Naive thymus-derived CD4-positive, alpha-beta T cell (primary cell): ENCODE results near the gene SLC40A1. TPM values are rescaled to one million over a fixed set of nuclear protein-coding genes. Genes with fewer than 3 reads are reported as not detected.
A peak's percentile ranks its signal among the peaks of the same experiment; 100 is the strongest.

Experiments used
- ATAC-seq: fragments of 150-1000 bp; cut with Tn5 transposase; 2 replicates; pipeline ENCODE4 v1.10.0; 2021; ENCODE audit warnings: mild to moderate bottlenecking, moderate library complexity
- CTCF ChIA-PET: fragments of 350-600 bp; sonication (Branson Sonifier 250); formaldehyde crosslinking; loops from one replicate; lab custom pipeline; 2021; ENCODE audit warnings: antibody characterized with exemption; lab: Charles Lee
- POLR2A ChIA-PET: fragments of 350-600 bp; sonication (Branson Sonifier 250); formaldehyde crosslinking; loops from one replicate; lab custom pipeline; 2021; ENCODE audit warnings: antibody characterized with exemption, inconsistent platforms; lab: Charles Lee
- DNase-seq, 9 donors: peaks; one replicate each; pipeline versions ENCODE4 v3.0.0 to v3.0.0-alpha.2; 2020 to 2022; ENCODE audit warnings: mixed read lengths in 1 of 9
- H3K27ac ChIP-seq: one replicate; pipeline ENCODE4 v1.7.0; 2013; ENCODE audit warnings: mild to moderate bottlenecking, low read depth, low read length, moderate library complexity
- H3K27me3 ChIP-seq, 2 donors: one replicate each; pipeline ENCODE4 v1.7.0; 2013; ENCODE audit warnings: low read length in 2 of 2, mild to moderate bottlenecking in 2 of 2, moderate library complexity in 2 of 2; ENCODE audit not compliant: control insufficient read depth in 2 of 2, insufficient read depth in 2 of 2
- H3K36me3 ChIP-seq, 3 experiments: 1 replicate in 2 of 3; 2 replicates in 1 of 3; pipeline ENCODE4 v1.7.0; 2013; ENCODE audit warnings: low read length in 3 of 3, mild to moderate bottlenecking in 3 of 3, moderate library complexity in 1 of 3; ENCODE audit not compliant: insufficient read depth in 3 of 3, control insufficient read depth in 2 of 3
- H3K4me1 ChIP-seq, 2 donors: one replicate each; pipeline ENCODE4 v1.7.0; 2013; ENCODE audit warnings: low read length in 2 of 2, mild to moderate bottlenecking in 2 of 2, moderate library complexity in 1 of 2; ENCODE audit not compliant: control insufficient read depth in 2 of 2, insufficient read depth in 2 of 2
- H3K4me3 ChIP-seq: 2 replicates; pipeline ENCODE4 v1.7.0; 2013; ENCODE audit warnings: mild to moderate bottlenecking, low read length
- H3K9me3 ChIP-seq, 3 experiments: 1 replicate in 2 of 3; 2 replicates in 1 of 3; pipeline ENCODE4 v1.7.0; 2013; ENCODE audit warnings: low read length in 3 of 3; ENCODE audit not compliant: control insufficient read depth in 2 of 3
- H3K27ac Mint-ChIP-seq, 9 donors: one replicate each; pipeline ENCODE4 v1.8.0; 2020 to 2022; ENCODE audit warnings: mixed read lengths in 9 of 9, mild to moderate bottlenecking in 8 of 9, moderate library complexity in 5 of 9, inconsistent platforms in 2 of 9
- H3K27me3 Mint-ChIP-seq, 5 donors: one replicate each; pipeline ENCODE4 v1.8.0; 2021 to 2022; ENCODE audit warnings: mixed read lengths in 5 of 5, mild to moderate bottlenecking in 1 of 5
- H3K36me3 Mint-ChIP-seq, 5 donors: one replicate each; pipeline ENCODE4 v1.8.0; 2020 to 2022; ENCODE audit warnings: mixed read lengths in 5 of 5, mild to moderate bottlenecking in 3 of 5, inconsistent platforms in 1 of 5
- H3K4me1 Mint-ChIP-seq, 7 donors: one replicate each; pipeline ENCODE4 v1.8.0; 2020 to 2022; ENCODE audit warnings: mixed read lengths in 7 of 7, mild to moderate bottlenecking in 3 of 7, inconsistent platforms in 1 of 7
- H3K4me3 Mint-ChIP-seq, 10 donors: one replicate each; pipeline ENCODE4 v1.8.0; 2020 to 2022; ENCODE audit warnings: mild to moderate bottlenecking in 10 of 10, mixed read lengths in 10 of 10, moderate library complexity in 6 of 10, inconsistent platforms in 2 of 10
- H3K9me3 Mint-ChIP-seq, 11 donors: one replicate each; pipeline ENCODE4 v1.8.0; 2020 to 2022; ENCODE audit warnings: mixed read lengths in 11 of 11, mild to moderate bottlenecking in 4 of 11, inconsistent platforms in 1 of 11, moderate library complexity in 1 of 11
- intact Hi-C, 2 donors: fragments of 100-400 bp; cut with micrococcal nuclease; formaldehyde crosslinking; loops; one replicate each; pipeline ENCODE4 v1.15.1; 2023
- polyA plus RNA-seq, 2 donors: library from polyadenylated mRNA; unstranded; fragments of 300-500 nt; fragmentation: Illumina TruSeq; gene quantifications; one replicate each; pipeline ENCODE4 v1.2.3, GENCODE V29; 2021
- total RNA-seq, 6 experiments: library from RNA in 5 of 6; stranded (reverse) in 5 of 6; gene quantifications; 1 replicate in 5 of 6; 2 replicates in 1 of 6; pipeline ENCODE4 v1.2.3 and lab custom pipeline; 2021 to 2026

Gene SLC40A1
- total and polyA plus RNA-seq, 7 experiments from 2014 or later, result 4.2 to 117 (median 36.1) TPM

DNA sequence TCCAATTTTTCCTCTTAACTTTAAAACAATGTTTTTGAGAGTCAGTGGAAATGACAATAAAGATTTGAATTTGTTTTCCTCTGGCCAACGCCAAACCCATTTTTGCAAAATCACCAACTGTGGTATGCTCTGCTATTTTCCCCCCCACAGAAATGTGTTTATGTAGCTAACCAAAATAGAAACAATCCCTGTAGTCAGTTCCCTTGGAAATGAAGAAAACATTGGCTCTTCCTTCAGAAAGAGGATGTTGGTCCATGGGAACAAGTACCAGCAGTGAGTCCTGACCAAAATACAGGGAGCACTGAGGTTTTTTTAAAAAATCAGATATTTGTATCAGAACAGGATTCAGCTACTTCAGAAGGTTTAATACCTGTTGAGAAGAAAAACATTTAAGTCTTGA is 65.3 kb downstream of the SLC40A1 start:
- no peak for DNase-seq
- Mint-ChIP-seq H3K9me3 (peaks cover 0 to 7% (median 4%) of the 10 kb centered on the region in 11 donors), H3K4me1 (no peaks in the 10 kb centered on the region), H3K27me3 (peaks cover 0 to 9% (median 0%) of the 10 kb centered on the region in 5 donors), H3K27ac (no peak overlapping the region), H3K36me3 (peaks cover 0 to 4% (median 0%) of the 10 kb centered on the region in 5 donors), H3K4me3 (no peak overlapping the region)
- ATAC-seq, result no peak
- Histone ChIP-seq H3K36me3 (no peaks in the 10 kb centered on the region), H3K4me1 (no peaks in the 10 kb centered on the region), H3K27me3 (no peaks in the 10 kb centered on the region), H3K4me3 (no peak overlapping the region), H3K9me3 (no peaks in the 10 kb centered on the region), H3K27ac (no peak overlapping the region)
- CTCF ChIA-PET, result no interaction called here
- POLR2A ChIA-PET, result no interaction called here
- intact Hi-C loops, result no loop called here

DNA sequence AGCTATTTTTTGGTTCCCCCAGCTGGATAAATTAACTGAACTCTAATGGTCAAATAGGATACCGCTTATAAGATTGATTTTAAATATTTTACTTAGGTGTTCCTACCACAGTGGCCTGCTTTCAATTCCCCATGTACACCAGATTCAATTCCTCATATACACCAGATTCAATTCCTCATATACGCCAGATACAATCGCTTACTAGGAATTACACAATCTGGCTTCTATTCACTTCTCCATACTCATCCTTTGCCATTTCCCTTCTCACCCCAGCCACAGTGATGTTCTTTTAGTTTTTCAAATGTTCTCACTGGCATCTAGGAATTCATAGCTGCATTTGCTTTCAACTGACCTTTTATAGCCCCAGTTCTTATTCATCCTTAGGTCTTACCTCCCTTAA is 66.5 kb downstream of the SLC40A1 start:
- Mint-ChIP-seq H3K27me3 (peaks cover 0 to 9% (median under 1%) of the 10 kb centered on the region in 5 donors), H3K36me3 (peaks cover 0 to 6% (median 2%) of the 10 kb centered on the region in 5 donors), H3K27ac (no peak overlapping the region), H3K9me3 (peaks cover 0 to 10% (median 7%) of the 10 kb centered on the region in 11 donors), H3K4me3 (no peak overlapping the region), H3K4me1 (no peaks in the 10 kb centered on the region)
- H3K36me3 ChIP-seq, result no peaks in the 10 kb centered on the region
- H3K27me3 ChIP-seq, result no peaks in the 10 kb centered on the region
- ChIA-PET CTCF (no interaction called here), POLR2A (no interaction called here)
- intact Hi-C loops, result no loop called here
- peak; percentile 70 for ATAC-seq
- no peak overlapping the region for H3K4me3 ChIP-seq
- H3K27ac ChIP-seq, result no peak overlapping the region
- no peaks in the 10 kb centered on the region for H3K4me1 ChIP-seq
- no peak for DNase-seq
- no peaks in the 10 kb centered on the region for H3K9me3 ChIP-seq

DNA sequence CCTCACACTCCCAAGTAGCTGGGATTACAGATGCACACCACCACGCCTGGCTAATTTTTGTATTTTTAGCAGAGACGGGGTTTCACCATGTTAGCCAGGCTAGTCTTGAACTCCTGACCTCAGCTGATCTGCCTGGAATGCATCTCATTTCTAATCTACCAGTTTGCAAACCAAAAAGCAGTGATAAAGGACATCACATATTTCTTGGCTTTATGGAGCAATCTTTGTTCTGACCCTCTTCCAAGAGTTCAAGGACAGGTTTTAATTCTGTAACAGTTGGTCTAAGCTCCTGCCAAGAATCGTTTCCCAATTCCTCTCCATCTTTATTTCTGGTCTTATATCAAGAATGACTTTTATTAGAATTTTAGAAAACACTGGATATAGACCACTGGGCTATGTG is 67.7 kb downstream of the SLC40A1 start:
- H3K9me3 Mint-ChIP-seq, result peaks cover 3 to 17% (median 10%) of the 10 kb centered on the region in 11 donors
- no peak overlapping the region for H3K4me3 Mint-ChIP-seq
- Histone ChIP-seq H3K4me3 (no peak overlapping the region), H3K9me3 (no peaks in the 10 kb centered on the region), H3K36me3 (no peaks in the 10 kb centered on the region), H3K27me3 (no peaks in the 10 kb centered on the region), H3K4me1 (no peaks in the 10 kb centered on the region), H3K27ac (no peak overlapping the region)
- DNase-seq (no peak), ATAC-seq (no peak)
- POLR2A ChIA-PET, result no interaction called here
- no peaks in the 10 kb centered on the region for H3K4me1 Mint-ChIP-seq
- H3K27me3 Mint-ChIP-seq, result peaks cover 0 to 7% (median 4%) of the 10 kb centered on the region in 5 donors
- CTCF ChIA-PET, result no interaction called here
- H3K36me3 Mint-ChIP-seq, result peaks cover 0 to 12% (median 7%) of the 10 kb centered on the region in 5 donors
- no peak overlapping the region for H3K27ac Mint-ChIP-seq
- intact Hi-C loops, result no loop called here

DNA sequence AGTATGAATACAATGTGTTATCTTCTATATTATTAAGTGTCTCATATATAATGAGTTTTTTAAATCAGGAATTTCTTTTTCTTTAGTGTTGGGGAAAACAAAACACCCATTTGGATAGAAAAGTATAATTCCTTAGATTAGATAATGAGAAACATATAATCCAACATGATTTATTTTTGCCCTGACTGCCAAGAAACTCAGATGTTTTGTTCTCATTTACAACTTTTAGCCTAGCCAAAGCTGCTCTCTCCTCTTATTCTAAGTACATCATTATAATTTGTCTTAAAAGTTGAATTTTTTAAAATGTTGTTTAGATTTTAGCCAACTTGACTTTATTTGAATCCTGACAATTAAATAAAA is 68.6 kb downstream of the SLC40A1 start:
- H3K36me3 ChIP-seq, result no peaks in the 10 kb centered on the region
- no peaks in the 10 kb centered on the region for H3K9me3 ChIP-seq
- peaks cover 3 to 13% (median 7%) of the 10 kb centered on the region in 11 donors for H3K9me3 Mint-ChIP-seq
- H3K36me3 Mint-ChIP-seq, result peaks cover 0 to 12% (median 7%) of the 10 kb centered on the region in 5 donors
- ATAC-seq (no peak), DNase-seq (no peak)
- H3K4me3 ChIP-seq, result no peak overlapping the region
- H3K27ac Mint-ChIP-seq, result no peak overlapping the region
- H3K4me1 ChIP-seq, result no peaks in the 10 kb centered on the region
- peaks cover 0 to 7% (median 4%) of the 10 kb centered on the region in 5 donors for H3K27me3 Mint-ChIP-seq
- H3K4me1 Mint-ChIP-seq, result no peaks in the 10 kb centered on the region
- intact Hi-C loops, result no loop called here
- no peak overlapping the region for H3K27ac ChIP-seq
- no peaks in the 10 kb centered on the region for H3K27me3 ChIP-seq
- ChIA-PET POLR2A (no interaction called here), CTCF (interaction anchor here (0.7 kb wide), 1 partner anchor 369 kb away, joined by 4 read pairs; no protein-coding TSS in a partner anchor)
- H3K4me3 Mint-ChIP-seq, result no peak overlapping the region

DNA sequence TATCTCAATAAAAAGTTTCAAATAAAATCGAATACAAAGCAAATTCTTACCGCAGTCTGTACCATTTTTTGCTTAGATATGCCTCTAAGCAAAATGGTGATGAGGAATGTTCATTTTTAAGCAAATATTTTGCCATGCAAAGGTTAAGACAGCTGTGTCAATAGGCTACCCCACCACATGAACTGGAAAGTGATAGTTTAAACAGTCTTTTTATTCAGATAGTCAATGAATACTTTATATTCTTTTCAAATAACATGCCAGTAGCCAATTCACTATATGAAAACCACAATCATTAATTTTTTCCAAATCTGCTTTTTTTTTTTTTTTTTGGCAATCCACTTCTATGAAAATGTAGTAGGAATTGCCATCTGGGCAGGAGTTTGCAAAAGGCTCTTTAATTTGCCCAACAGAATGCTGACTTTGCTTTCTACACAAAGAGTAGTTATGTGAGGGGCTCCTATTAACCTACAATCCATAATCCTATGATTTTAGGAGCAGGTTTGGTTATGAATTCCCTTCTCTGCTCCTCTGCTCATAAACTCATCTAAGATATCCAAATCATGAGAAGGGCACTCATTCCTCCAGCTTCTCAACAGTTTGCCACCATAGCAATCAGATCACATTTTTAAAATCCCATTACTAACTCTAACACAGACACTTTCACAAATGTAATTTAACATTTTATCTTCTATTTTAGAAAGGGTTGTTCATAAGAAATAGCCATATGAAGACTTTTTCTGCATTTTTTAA is 69.2 kb downstream of the SLC40A1 start:
- Mint-ChIP-seq H3K9me3 (peaks cover 3 to 12% (median 7%) of the 10 kb centered on the region in 11 donors), H3K36me3 (peaks cover 0 to 12% (median 7%) of the 10 kb centered on the region in 5 donors), H3K27me3 (peaks cover 0 to 5% (median 0%) of the 10 kb centered on the region in 5 donors), H3K27ac (no peak overlapping the region), H3K4me1 (peaks cover 0 to 3% (median 0%) of the 10 kb centered on the region in 7 donors), H3K4me3 (no peak overlapping the region)
- CTCF ChIA-PET, result interaction anchor here (0.7 kb wide), 1 partner anchor 369 kb away, joined by 4 read pairs; no protein-coding TSS in a partner anchor
- DNase-seq (no peak), ATAC-seq (no peak)
- Histone ChIP-seq H3K4me3 (no peak overlapping the region), H3K27me3 (no peaks in the 10 kb centered on the region), H3K4me1 (no peaks in the 10 kb centered on the region), H3K27ac (no peak overlapping the region), H3K9me3 (no peaks in the 10 kb centered on the region), H3K36me3 (no peaks in the 10 kb centered on the region)
- intact Hi-C loops, result no loop called here
- POLR2A ChIA-PET, result no interaction called here

Other genes with a start within 250 kb of the SLC40A1 start
- gene WDR75, start 139.3 kb downstream of the SLC40A1 start, total RNA-seq, result 10 to 100 TPM; 39.9 to 67.4 (median 60.7) TPM
- gene WDR75, start 139.3 kb downstream of the SLC40A1 start, polyA plus RNA-seq, result 10 to 100 TPM; 14.2 to 19.3 TPM
- gene ASNSD1, start 80.7 kb upstream of the SLC40A1 start, total RNA-seq, result 10 to 100 TPM; 24.0 to 48.9 (median 40.7) TPM
- 10 to 100 TPM; 50.6 to 69.3 TPM for gene ASNSD1, start 80.7 kb upstream of the SLC40A1 start, polyA plus RNA-seq
- gene ANKAR, start 93.9 kb upstream of the SLC40A1 start, total RNA-seq, result 10 to 100 TPM in 3 of 5 experiments, 1 to 10 TPM in 2; 4.3 to 17.9 (median 10.3) TPM
- 1 to 10 TPM; 3.2 to 6.9 TPM for gene ANKAR, start 93.9 kb upstream of the SLC40A1 start, polyA plus RNA-seq
- gene OSGEPL1, start 182.0 kb upstream of the SLC40A1 start, total RNA-seq, result 10 to 100 TPM in 2 of 5 experiments, 1 to 10 TPM in 3; 6.8 to 24.2 (median 7.2) TPM
- gene OSGEPL1, start 182.0 kb upstream of the SLC40A1 start, polyA plus RNA-seq, result 10 to 100 TPM; 16.2 to 18.2 TPM
- 100 to 1,000 TPM in 4 of 5 experiments, 10 to 100 TPM in 1; 80.1 to 208 (median 142) TPM for gene ORMDL1, start 203.6 kb upstream of the SLC40A1 start, total RNA-seq
- gene ORMDL1, start 203.6 kb upstream of the SLC40A1 start, polyA plus RNA-seq, result 10 to 100 TPM; 70.5 to 85.1 TPM
- gene PMS1, start 203.7 kb upstream of the SLC40A1 start, total RNA-seq, result 10 to 100 TPM; 18.2 to 30.1 (median 22.5) TPM
- gene PMS1, start 203.7 kb upstream of the SLC40A1 start, polyA plus RNA-seq, result 10 to 100 TPM; 11.1 to 13.7 TPM